SK-N-SH (cell line): ENCODE measurements around the gene DMGDH. TPM values are rescaled to one million over a fixed set of nuclear protein-coding genes. Genes with fewer than 3 reads are reported as not detected.

Source experiments
- CTCF ChIA-PET: fragments of 300-600, 350-600 bp; formaldehyde crosslinking; extraction: SDS; loops from one replicate; lab custom pipeline; 2021; lab: Yijun Ruan, JAX
- POLR2A ChIA-PET: fragments of 350-600 bp; sonication (Branson Sonifier 250); formaldehyde crosslinking; extraction: SDS; loops from one replicate; lab custom pipeline; 2020; ENCODE audit warnings: antibody characterized with exemption, inconsistent platforms; lab: Yijun Ruan, JAX
- DNase-seq: peaks from one replicate; pipeline ENCODE4 v3.0.0; 2012
- H2AFZ ChIP-seq: fragments of 200-600 bp; sonication (generic); 2 replicates; pipeline ENCODE4 v1.8.1; 2016; ENCODE audit warnings: antibody characterized with exemption, mild to moderate bottlenecking, low read depth
- H3F3A ChIP-seq: fragments of 200-600 bp; sonication (generic); replicated peaks from 2 replicates; pipeline ENCODE3; 2016; ENCODE audit warnings: antibody characterized with exemption, mild to moderate bottlenecking; ENCODE audit not compliant: insufficient read depth
- H3K27ac ChIP-seq, 2 experiments: fragments of 200-500 bp in 1 of 2; fragments of 200-600 bp in 1 of 2; sonication (Bioruptor generic) in 1 of 2; sonication (generic), shearing (Covaris generic) in 1 of 2; 2 replicates each; pipeline versions ENCODE4 v1.5.1 to v1.6.1; 2014 to 2016; ENCODE audit warnings: low read depth in 2 of 2, inconsistent platforms in 1 of 2, low read length in 1 of 2, mild to moderate bottlenecking in 1 of 2, mixed read lengths in 1 of 2
- H3K27me3 ChIP-seq: fragments of 200-600 bp; sonication (generic), shearing (Covaris generic); 2 replicates; pipeline ENCODE4 v1.6.1; 2016; ENCODE audit warnings: mixed run types; ENCODE audit not compliant: insufficient read depth
- H3K36me3 ChIP-seq, 2 experiments: fragments of 200-500 bp in 1 of 2; fragments of 200-600 bp in 1 of 2; sonication (Bioruptor generic) in 1 of 2; sonication (generic) in 1 of 2; replicated peaks in 1 of 2; 2 replicates each; pipeline versions ENCODE3 to v1.5.1; 2014 to 2016; ENCODE audit warnings: low read length in 1 of 2, mild to moderate bottlenecking in 1 of 2; ENCODE audit not compliant: insufficient read depth in 2 of 2, control insufficient read depth in 1 of 2
- H3K4me1 ChIP-seq, 2 experiments: fragments of 200-500 bp in 1 of 2; fragments of 200-600 bp in 1 of 2; sonication (Bioruptor generic) in 1 of 2; sonication (generic), shearing (Covaris generic) in 1 of 2; 2 replicates each; pipeline versions ENCODE4 v1.5.1 to v1.6.1; 2014 to 2016; ENCODE audit warnings: low read depth in 1 of 2, low read length in 1 of 2, mixed run types in 1 of 2; ENCODE audit not compliant: insufficient read depth in 2 of 2, control insufficient read depth in 1 of 2
- H3K4me2 ChIP-seq: fragments of 200-600 bp; sonication (generic), shearing (Covaris generic); 2 replicates; pipeline ENCODE4 v1.6.1; 2017; ENCODE audit warnings: mixed run types
- H3K4me3 ChIP-seq, 2 experiments: fragments of 200-500 bp in 1 of 2; fragments of 200-600 bp in 1 of 2; sonication (Bioruptor generic) in 1 of 2; sonication (generic), shearing (Covaris generic) in 1 of 2; 2 replicates each; pipeline versions ENCODE4 v1.5.1 to v1.8.1; 2014 to 2016; ENCODE audit warnings: low read depth in 2 of 2, inconsistent platforms in 1 of 2, low read length in 1 of 2, mild to moderate bottlenecking in 1 of 2, mixed read lengths in 1 of 2, moderate library complexity in 1 of 2
- H3K79me2 ChIP-seq: fragments of 200-600 bp; sonication (generic); 2 replicates; pipeline ENCODE4 v1.8.1; 2017; ENCODE audit warnings: mild to moderate bottlenecking; ENCODE audit not compliant: insufficient read depth
- H3K9ac ChIP-seq: fragments of 200-600 bp; sonication (generic); 2 replicates; pipeline ENCODE4 v1.6.1; 2017; ENCODE audit warnings: mixed run types
- H3K9me2 ChIP-seq: fragments of 200-600 bp; sonication (generic); 2 replicates; pipeline ENCODE4 v1.6.1; 2017; ENCODE audit warnings: mixed run types
- H3K9me3 ChIP-seq: fragments of 200-600 bp; sonication (generic); 2 replicates; pipeline ENCODE4 v1.6.1; 2017; ENCODE audit warnings: mixed run types, mild to moderate bottlenecking, moderate library complexity
- H4K20me1 ChIP-seq: fragments of 200-600 bp; sonication (generic); 2 replicates; pipeline ENCODE4 v1.6.1; 2017; ENCODE audit warnings: mild to moderate bottlenecking, mixed run types; ENCODE audit not compliant: insufficient read depth
- CTCF ChIP-seq: fragments of 200-600 bp; sonication (generic); IDR thresholded peaks from 2 replicates; pipeline ENCODE4 v1.6.1; 2017; ENCODE audit warnings: antibody characterized with exemption, mild to moderate bottlenecking, moderate library complexity
- ELF1 ChIP-seq: IDR thresholded peaks from 2 replicates; pipeline ENCODE4 v1.4.0; 2012
- EP300 ChIP-seq, 2 experiments: IDR thresholded peaks; 2 replicates each; pipeline versions ENCODE4 v1.4.0 to v1.6.1; 2012; ENCODE audit warnings: borderline replicate concordance in 1 of 2, low read depth in 1 of 2, low read length in 1 of 2
- EZH2phosphoT487 ChIP-seq: fragments of 200-600 bp; sonication (generic); IDR thresholded peaks from 2 replicates; pipeline ENCODE4 v1.6.1; 2017; ENCODE audit warnings: low read depth, mixed run types, mild to moderate bottlenecking, antibody characterized with exemption, moderate library complexity, borderline replicate concordance
- FOSL2 ChIP-seq: IDR thresholded peaks from 2 replicates; pipeline ENCODE4 v1.4.0; 2012; ENCODE audit warnings: low read depth, mild to moderate bottlenecking, moderate library complexity, borderline replicate concordance
- FOXJ3 ChIP-seq: sonication (generic); formaldehyde crosslinking; IDR thresholded peaks from 2 replicates; pipeline ENCODE4 v1.5.1; 2020; ENCODE audit warnings: mild to moderate bottlenecking, missing genetic modification reagents
- IRF3 ChIP-seq: fragments of 150-350 bp; IDR thresholded peaks from 2 replicates; pipeline ENCODE4 v1.6.1; 2016; ENCODE audit warnings: mild to moderate bottlenecking, low read depth, low read length
- NRF1 ChIP-seq: IDR thresholded peaks from 2 replicates; pipeline ENCODE4 v1.6.1; 2012; ENCODE audit warnings: low read depth, mild to moderate bottlenecking, low read length
- PBX3 ChIP-seq: IDR thresholded peaks from 2 replicates; pipeline ENCODE4; 2012
- POLR2AphosphoS5 ChIP-seq: IDR thresholded peaks from 2 replicates; pipeline ENCODE4 v1.6.1; 2012; ENCODE audit warnings: low read depth, low read length
- REST ChIP-seq: IDR thresholded peaks from 2 replicates; pipeline ENCODE4 v1.6.1; 2012; ENCODE audit warnings: mild to moderate bottlenecking, low read depth, low read length, moderate library complexity
- RFX5 ChIP-seq: IDR thresholded peaks from 2 replicates; pipeline ENCODE4 v1.6.1; 2012; ENCODE audit warnings: mild to moderate bottlenecking, improper control_type of control experiment, low read length
- TCF12 ChIP-seq: IDR thresholded peaks from 2 replicates; pipeline ENCODE4 v1.4.0; 2012
- YY1 ChIP-seq: IDR thresholded peaks from 2 replicates; pipeline ENCODE4 v1.4.0; 2012; ENCODE audit warnings: low read depth, mild to moderate bottlenecking
- ZBTB33 ChIP-seq: IDR thresholded peaks from 2 replicates; pipeline ENCODE4 v1.4.0; 2012; ENCODE audit warnings: low read depth, borderline replicate concordance
- WGBS: methylation state at CpG from one replicate; pipeline ENCODE4 v1.1.6; 2017; ENCODE audit warnings: low lambda C conversion rate; 5-methylcytosine and 5-hydroxymethylcytosine counted together
- polyA plus RNA-seq, 3 experiments: library from polyadenylated mRNA; depleted of rRNA; stranded (reverse); fragments of >200 nt; gene quantifications; 2 replicates each; pipeline ENCODE4 v1.2.3, GENCODE V29; 2012

Gene DMGDH
- polyA plus RNA-seq, 1 of the 3 experiments (the other 2 are of a cell fraction) = 0.56 TPM

- TF ChIP-seq FOSL2 (no peak), YY1 (no peak), NRF1 (no peak), ELF1 (no peak), CTCF (no peak), EZH2phosphoT487 (no peak), REST (no peak), RFX5 (no peak)
- CTCF ChIA-PET = interaction anchor here (0.9 kb wide), 1 partner anchor 32 kb away, joined by 5 read pairs; no protein-coding TSS in a partner anchor
- H2AFZ ChIP-seq = no peak overlapping the region
Measured at GRCh38 chr5:78993165-78993564, 76.3 kb downstream of the DMGDH start.

GRCh38 chr5:78992146-78992545 lies 77.3 kb downstream of the DMGDH start:
- 72% methylated on average over 2 of the region's 2 CpGs for WGBS
- Histone ChIP-seq H3K4me3 (no peak overlapping the region), H3K36me3 (no peaks in the 10 kb centered on the region), H3K9me3 (no peaks in the 10 kb centered on the region), H3K4me2 (no peak overlapping the region), H3K4me1 (no peaks in the 10 kb centered on the region), H3K79me2 (no peaks in the 10 kb centered on the region), H3K27ac (no peak overlapping the region), H3F3A (no peaks in the 10 kb centered on the region), H2AFZ (no peak overlapping the region; the same call in 1 of the 2 replicates), H3K9ac (no peak overlapping the region), H3K9me2 (no peaks in the 10 kb centered on the region), H4K20me1 (no peaks in the 10 kb centered on the region), H3K27me3 (no peaks in the 10 kb centered on the region)
- no peak for DNase-seq
- ChIA-PET CTCF (interaction anchor here (0.9 to 2.6 kb wide), 2 partner anchors 29 to 33 kb away, joined by 5 to 14 read pairs; no protein-coding TSS in a partner anchor), POLR2A (no interaction called here)
- TF ChIP-seq RFX5 (no peak), TCF12 (no peak), CTCF (no peak), ZBTB33 (no peak), POLR2AphosphoS5 (no peak), IRF3 (no peak), PBX3 (no peak), EZH2phosphoT487 (no peak), FOXJ3 (CRISPR knock-in tag) (no peak), EP300 (IDR thresholded peaks at IDR 0.05; ENCODE audit: borderline replicate concordance in 1 of 2, low read depth in 1 of 2, low read length in 1 of 2) (no peak)

More at GRCh38 chr5:78993165-78993564, 76.3 kb downstream of the DMGDH start:
- H3K9ac ChIP-seq = no peak overlapping the region
- H3K4me3 ChIP-seq = no peak overlapping the region
- H3K36me3 ChIP-seq = no peaks in the 10 kb centered on the region
- POLR2A ChIA-PET = interaction anchor here (1.0 kb wide), 1 partner anchor 8 kb away, joined by 3 read pairs; the partner anchor contains the start of gene ARSB
- no peaks in the 10 kb centered on the region for H3K4me1 ChIP-seq
- no peak for DNase-seq
- H3K79me2 ChIP-seq = no peaks in the 10 kb centered on the region
- H3K9me2 ChIP-seq = no peaks in the 10 kb centered on the region
- no peak overlapping the region for H3K27ac ChIP-seq
- H4K20me1 ChIP-seq = no peaks in the 10 kb centered on the region
- H3K4me2 ChIP-seq = no peak overlapping the region
- H3F3A ChIP-seq = no peaks in the 10 kb centered on the region
- H3K9me3 ChIP-seq = no peaks in the 10 kb centered on the region
- no peaks in the 10 kb centered on the region for H3K27me3 ChIP-seq
